HG03575 (cell line): Measurements from ENCODE around the gene MTERF2.
"Not testable (repeated sequence)": the region's sequence is repeated elsewhere in the genome, so short reads cannot be mapped to it uniquely, and the experiment has no call there.

Source experiments
- ATAC-seq: cut with Tn5 transposase; IDR thresholded peaks from one replicate; pipeline ENCODE4 v1.9.1; 2021; ENCODE audit not compliant: unreplicated experiment, insufficient number of reproducible peaks, low FRiP score; ENCODE audit errors: extremely low read depth

The MTERF2 gene, protein sequence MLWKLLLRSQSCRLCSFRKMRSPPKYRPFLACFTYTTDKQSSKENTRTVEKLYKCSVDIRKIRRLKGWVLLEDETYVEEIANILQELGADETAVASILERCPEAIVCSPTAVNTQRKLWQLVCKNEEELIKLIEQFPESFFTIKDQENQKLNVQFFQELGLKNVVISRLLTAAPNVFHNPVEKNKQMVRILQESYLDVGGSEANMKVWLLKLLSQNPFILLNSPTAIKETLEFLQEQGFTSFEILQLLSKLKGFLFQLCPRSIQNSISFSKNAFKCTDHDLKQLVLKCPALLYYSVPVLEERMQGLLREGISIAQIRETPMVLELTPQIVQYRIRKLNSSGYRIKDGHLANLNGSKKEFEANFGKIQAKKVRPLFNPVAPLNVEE

DNA sequence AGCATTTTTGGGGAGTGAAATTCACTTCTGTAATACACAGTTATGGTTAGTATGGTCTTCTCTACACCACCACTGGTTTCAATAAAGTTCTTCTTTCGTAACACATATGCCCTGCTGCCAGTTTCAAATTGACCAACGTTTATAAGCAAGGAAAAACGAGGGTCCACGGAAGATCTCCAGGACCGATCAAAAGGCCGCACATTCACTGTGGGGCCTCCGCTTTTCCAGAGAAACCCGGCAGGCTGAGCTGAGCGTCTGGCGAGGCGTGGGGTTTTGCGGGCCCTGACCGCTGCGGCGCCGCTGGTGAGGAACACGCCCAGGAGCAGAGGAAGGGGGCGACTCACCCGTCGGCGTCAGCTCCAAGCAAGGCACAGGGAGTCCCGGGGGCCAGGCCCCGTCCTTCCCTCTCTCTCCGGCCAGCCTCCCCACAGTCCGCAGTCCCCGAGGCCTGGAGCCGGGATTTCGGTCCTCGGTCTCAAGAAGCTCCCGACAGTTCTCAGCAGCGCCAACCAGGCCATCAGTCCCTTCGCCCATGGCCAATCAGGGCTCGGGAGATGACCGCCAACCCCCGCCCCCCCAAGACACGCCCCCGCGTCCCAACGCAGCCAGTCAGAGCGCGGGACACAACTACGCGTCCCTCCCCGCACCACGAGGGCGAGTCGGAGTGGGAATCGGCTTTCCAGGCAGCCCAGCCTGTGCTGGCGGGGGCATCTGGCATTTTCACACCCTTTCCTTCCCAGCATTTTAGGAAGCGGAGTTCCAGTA, at the start of gene MTERF2:
TSS of gene MTERF2 (minus strand) at position 522 of the 765 bp plus-strand sequence. CDS start 8,432 bp downstream, outside the sequence.
- ATAC-seq = peak; percentile 63

DNA sequence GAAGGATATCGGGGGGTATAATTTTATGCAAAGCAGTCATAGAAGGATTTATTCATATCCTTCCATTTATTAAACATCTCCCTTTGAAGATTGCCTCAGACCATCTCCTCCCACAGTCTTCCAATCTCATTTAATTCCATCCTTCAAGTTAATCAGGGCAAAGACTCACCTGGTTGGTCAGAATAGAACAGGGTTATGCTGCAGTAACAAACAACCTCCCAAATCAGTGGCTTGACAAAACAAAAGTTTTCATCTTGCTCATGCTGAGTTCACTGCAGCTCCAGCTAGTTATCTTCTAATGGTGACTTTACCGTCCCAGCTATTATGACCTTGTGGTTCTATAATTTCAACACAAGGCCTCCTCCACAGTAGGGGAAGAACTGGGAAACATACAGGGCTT, 48.8 kb upstream of the MTERF2 start:
- no peak for ATAC-seq

DNA sequence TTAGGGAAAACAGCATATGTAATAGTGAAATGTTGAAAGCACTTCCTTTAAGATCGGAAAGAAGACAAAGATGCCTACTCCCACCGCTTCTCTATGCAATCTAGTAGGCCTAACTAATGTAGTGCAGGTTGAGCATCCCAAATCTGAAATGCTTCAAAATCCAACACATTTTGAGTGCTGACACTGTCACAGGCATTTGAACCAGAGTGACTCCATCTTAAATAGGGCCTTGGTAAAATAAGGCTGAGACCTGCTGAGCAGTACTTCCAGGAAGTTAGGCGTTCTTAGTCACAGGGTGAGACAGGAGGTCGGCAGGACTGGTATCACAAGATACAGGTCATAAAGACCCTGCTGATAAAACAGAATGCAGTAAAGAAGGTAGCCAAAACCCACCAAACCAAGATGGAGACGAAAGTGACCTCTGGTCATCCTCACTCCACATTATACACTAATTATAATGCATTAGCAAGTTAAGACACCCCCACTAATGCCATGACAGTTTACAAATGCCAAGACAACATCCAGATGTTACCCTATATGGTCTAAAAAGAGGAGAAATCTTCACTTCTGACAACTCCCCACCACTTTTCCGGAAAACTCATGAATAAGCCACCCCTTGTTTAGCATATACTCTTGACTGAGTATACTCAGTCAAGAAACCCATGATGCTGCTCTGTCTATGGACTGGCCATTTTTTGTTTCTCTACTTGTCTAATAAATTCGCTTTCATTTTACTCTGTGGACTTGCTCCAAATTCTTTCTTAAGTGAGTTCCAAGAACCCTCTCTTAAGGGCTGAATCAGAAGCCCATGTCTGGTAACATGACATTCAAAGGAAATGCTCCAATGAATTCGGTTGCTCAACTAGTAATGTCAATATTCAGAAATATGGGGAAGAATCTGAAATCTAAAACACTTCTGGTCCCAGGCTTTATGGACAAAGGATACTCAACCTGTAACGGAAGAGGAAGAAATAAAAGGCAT, 47.1 kb upstream of the MTERF2 start:
- ATAC-seq = no peak

DNA sequence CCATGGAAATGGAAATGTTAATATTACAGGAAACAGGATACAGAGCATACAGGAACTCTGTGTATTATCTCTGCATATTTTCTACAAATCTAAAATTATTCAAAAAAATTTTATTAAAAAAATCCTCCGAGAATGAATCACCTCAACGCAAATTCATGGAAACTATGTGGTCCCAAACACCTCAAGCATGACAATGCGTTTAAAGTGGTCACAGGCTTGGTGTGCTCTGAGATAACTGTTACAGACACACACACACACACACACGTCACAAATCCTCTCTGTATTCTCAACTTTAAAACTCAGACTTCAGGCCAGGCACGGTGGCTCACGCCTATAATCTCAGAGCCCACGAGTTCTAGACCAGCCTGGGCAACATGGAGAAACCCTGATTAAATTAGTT, 45.3 kb upstream of the MTERF2 start:
- ATAC-seq = no peak

DNA sequence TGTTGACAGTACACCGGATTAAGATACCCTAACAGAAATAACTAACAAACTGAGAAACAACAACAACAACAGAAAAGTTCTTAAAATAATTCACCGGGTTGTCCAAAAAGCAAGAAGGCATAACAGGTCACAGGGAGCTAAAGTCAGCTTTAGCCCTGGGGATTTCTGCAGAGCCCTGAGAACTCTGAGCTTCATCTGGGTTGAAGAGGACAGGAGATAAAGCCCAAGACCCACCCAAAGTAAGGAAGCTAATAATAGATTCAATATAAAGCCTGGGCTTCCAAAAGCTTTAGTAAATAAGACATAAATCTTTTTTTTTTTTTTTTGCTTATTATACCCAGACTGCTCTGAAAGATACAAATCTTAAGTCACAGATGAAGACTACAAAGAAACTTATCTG, 44.1 kb upstream of the MTERF2 start:
- no peak for ATAC-seq

DNA sequence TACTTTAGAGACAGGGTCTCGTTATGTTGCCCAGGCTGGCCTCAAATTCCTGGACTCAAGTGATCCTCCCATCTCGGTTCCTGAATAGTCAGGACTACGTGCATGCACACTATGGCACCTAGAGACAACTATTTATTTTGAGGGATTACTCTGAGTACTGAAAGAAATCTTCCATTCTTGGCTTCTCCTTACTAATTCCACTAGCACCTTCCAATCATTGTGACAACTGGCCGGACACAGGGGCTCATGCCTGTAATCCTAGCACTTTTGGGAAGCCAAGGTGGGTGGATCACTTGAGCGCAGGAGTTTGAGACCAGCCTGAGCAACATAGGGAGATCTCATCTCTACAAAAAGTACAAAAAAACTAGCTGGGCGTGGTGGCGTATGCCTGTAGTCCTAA, 42.1 kb upstream of the MTERF2 start:
- ATAC-seq = no peak

DNA sequence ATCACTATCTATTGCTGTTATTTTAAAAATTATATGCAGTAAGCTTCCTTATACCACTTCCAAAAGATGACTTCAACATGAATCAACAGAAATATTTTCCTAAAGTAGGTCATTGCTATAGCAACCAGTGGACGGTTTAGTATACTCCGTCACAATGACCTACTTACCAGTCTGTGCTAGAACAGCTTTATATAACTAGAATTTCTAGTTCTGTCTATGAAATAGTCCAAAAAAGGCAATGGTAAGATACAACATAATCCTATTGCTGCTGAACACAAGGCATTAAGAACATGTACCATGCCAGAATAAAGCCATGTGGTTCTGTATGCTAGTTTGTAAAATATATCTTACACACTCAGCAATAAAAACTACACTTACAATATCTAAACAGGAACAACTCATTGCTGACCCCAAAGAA, 40.7 kb upstream of the MTERF2 start:
- no peak for ATAC-seq

DNA sequence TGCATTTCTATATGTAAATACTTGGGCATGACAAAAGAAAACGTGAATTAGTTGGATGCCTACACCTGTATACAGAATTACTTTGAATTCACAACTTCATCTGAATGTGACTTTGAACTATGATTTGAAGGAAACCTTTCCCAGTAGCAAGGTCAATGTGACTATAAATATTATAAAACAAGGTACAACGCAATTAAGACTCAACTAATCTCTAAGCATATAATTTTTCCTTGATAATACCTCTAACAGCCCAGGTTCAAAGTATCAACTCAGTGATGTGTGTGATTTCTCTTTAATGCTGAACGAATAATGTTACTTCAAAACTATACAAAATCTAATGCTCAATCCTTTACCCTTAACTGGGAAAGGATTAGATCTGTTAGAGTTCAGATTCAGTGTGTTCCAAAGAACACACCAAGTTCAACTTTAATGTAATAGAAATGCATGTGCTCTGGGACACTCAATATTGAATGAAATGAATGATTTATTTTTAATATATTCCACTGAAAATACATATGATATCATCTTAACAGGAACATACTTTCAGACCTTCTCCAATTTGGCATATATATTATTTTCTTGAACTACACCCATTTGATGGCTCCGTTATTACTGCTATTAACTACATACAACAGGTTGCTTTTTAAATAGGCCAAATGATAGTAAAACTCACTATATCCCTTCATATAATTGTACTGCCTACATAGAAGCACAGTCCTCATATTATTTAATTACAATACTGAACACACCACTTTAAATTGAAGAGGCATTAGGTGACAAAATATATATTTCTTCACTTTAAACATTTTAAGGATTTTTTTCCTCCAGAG, 40.1 kb upstream of the MTERF2 start:
- no peak for ATAC-seq

DNA sequence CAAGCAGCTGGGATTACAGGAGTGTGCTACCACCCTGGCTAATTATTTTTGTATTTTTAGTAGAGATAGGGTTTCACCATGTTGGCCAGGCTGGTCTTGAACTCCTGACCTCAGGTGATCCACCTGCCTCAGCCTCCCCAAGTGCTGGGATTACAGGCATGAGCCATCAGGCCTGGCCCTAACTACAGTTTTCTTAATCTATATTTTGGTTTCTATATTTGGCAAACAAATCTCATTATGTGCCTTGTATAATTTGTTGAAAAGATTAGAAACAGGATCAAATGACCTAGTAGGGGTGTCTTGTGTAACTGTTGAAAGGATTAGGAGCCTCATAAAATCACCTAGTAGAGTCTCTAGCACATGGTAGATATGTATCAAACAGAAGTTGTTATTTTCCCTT, 39.4 kb upstream of the MTERF2 start:
- not testable (repeated sequence) for ATAC-seq

DNA sequence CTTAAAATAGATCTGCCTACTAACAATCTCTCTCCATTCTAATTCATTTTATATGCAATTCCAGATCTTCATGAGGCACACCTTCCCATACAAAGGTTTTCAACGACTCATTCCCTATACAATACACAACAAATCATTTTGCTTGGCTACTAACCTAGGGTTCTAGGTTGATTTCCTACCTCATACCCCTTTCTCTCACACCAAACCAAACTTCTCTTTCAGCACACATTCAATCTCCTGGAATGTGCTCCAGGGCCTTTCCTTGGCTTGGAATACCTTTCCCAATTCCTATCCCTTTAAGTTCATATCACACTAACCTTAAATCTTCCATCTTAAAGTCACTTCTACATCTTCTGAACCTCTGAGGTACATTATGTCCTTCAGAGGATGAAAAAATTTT, 38.7 kb upstream of the MTERF2 start:
- ATAC-seq = no peak

DNA sequence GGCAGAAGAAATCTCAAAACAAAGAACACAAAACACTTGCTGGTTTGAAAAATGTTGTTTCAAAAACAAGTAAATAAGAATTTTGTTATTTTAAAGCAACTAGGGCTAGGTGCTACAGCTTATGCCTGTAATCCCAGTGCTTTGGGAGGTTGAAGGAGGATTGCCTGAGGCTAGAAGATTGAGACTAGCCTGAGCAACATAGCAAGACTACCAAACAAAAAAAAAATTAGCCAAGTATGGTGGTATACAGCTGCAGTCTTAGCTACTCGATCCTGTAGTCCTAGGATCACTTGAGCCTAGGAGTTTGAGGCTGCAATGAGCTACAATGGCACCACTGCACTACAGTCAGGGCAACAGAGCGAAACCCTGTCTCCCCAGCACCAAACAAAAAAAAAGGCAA, 32.6 kb upstream of the MTERF2 start:
- no peak for ATAC-seq

DNA sequence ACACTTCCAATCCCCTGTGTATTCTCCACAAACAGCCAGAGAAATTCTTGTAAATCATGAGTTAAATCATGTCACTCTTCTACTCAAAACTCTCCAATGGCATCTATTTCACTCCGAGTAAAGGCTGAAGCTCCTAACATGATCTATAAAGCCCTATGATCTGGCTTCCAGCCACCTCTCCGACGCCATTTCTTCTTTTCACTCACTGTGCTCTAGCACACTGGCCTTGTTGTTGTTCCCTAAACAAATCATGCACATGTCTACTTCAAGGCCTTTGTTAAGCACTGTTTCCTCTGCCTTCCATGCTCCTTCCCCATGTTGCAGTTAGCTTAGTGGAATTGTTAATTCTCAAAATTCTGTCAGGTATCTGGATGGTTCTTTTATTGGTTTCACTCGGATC, 30.1 kb upstream of the MTERF2 start:
- ATAC-seq = no peak

DNA sequence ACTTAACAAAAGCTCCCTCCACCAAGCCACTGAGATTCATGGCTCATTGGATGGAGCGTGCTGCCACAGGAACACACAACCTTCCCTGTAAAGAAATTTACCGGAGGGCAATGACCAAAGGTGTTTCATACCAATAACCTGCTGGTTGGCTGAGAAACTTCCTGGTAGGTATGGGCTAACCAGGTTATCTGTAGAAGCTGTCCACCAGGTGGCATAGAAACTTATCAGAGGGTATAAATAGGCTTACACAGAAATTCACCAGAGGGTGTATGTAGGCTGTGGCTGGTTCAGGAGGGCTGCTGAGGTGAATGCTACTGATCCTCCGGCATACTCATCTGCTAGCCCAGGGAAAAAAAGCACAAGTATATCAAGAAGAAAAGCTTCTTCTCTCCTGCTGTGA, 27.1 kb upstream of the MTERF2 start:
- ATAC-seq = no peak

DNA sequence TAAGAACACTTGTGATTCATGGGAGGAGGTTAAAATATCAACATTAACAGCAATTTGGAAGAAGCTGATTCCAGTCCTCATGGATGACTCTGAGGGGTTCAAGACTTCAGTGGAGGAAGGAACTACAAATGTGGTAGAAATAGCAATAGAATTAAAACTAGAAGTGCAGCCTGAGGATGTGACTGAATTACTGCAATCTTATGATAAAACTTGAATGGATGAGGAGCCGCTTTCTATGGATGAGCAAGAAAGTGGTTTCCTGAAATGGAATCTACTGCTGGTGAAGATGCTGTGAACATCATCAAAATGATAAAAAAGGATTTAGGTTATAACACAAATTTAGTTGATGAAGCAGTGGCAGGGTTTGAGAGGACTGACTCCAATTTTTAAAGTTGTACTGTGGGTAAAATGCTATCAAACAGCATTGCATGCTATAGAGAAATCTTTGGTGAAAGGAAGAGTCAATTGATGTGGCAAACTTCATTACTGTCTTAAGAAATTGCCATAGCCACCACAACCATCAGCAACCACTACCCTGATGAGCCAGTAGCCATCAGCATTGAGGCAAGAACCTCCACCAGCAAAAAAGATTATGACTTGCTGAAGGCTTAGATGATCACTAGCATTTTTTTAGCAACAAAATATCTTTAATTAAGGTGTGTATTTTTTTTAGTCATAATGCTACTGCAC, 25.9 kb upstream of the MTERF2 start:
- ATAC-seq = no peak

DNA sequence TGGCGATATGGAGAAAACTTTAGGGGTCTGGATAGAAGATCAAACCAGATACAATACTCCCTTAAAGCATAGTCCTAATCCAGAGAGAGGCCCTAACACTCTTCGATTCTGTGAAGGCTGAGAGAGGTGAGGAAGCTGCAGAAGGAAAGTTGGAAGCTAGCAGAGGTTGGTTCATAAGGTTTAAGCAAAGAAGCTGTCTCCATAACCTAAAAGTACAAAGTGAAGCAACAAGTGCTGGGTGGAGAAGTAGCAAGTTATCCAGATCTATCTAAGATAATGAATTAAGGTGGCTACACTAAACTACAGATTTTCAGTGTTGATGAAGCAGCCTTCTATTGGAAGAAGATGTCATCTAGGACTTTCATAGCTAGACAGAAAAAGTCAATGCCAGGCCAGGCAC, 24.6 kb upstream of the MTERF2 start:
- no peak for ATAC-seq

DNA sequence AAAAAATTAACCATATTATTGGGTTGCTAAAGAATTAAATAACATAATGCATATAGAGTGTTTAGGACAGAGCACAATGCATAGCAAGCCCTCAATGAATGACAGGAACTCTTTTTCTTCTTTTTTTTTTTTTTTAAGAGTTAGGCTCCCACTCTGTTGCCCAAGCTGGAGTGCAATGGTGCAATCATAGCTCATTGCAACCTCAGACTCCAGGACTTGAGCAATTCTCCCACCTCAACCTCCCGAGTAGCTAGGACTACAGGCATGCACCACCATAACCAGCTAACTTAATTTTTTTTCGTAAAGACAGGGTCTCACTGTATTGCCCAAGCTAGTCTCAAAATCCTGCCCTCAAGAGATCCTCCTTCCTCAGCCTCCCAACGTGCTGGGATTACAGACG, 20.5 kb upstream of the MTERF2 start:
- ATAC-seq = no peak

DNA sequence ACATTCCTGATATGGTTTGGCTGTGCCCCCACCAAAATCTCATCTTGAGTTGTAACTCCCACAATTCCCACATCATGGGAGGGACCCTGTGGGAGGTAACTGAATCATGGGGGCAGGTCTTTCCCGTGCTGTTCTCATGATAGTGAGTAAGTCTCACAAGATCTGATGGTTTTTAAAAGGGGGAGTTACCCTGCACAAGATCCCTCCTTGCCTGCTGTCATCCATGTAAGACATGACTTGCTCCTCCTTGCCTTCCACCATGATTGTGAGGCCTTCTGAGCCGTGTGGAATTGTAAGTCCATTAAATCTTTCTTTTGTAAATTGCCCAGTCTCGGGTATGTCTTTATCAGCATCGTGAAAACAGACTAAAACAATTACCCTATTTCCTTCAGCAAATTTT, 15.7 kb upstream of the MTERF2 start:
- not testable (repeated sequence) for ATAC-seq

DNA sequence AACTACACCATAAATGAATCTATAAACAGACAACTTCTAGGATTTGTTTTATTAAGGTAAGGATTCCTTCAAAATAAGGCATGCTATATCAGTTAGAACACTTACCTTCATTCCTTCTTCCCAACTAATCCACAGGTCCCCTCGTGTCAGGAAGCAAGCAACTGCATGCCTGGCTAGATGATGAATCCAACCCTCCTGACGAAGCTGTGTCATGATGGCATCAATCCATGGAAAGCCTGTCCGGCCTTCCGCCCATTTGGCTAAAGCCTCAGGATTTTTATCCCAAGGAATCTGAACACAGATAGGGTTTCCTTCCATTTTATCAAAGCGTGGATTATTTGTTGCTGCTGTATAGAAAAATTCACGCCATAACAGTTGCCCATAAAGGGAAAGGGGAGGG, 12.5 kb upstream of the MTERF2 start:
- ATAC-seq = no peak
